ENCODE measurements around the gene PLK5. TPM values are rescaled to one million over a fixed set of nuclear protein-coding genes. Genes with fewer than 3 reads are reported as not detected.

The PLK5 gene
- total and polyA plus RNA-seq, 2 experiments from 2014 or later, result 0.97 to 1.2 TPM

DNA sequence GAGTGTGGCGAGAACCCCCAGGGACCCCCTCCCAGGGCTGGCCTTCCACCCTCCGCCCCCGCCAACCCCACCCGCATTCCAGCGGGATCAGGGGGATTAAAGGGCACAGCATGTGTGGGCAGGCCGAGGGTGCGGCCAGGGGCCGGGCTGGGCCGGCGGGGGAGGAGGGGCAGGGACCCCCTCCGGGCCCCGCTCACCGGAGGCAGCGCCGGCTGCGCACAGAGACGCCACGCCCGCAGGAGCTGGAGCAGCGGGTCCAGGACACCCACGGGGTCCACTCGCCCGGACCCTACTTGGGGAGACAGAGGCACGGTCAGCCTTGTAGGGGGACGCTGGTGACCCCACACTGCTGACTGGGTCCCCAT is 13.5 kb upstream of the PLK5 start:
- TF ChIP-seq ZNF114 (CRISPR knock-in tag; IDR thresholded peaks at IDR 0.05) (no peak), CREB1 (CRISPR knock-in tag; IDR thresholded peaks at IDR 0.05; ENCODE audit: low read depth) (no peak), ZNF331 (CRISPR knock-in tag; IDR thresholded peaks at IDR 0.05; ENCODE audit: low read depth) (no peak), REST (IDR thresholded peaks at IDR 0.05; ENCODE audit: unreplicated experiment) (no peak), EZH2 (IDR thresholded peaks at IDR 0.05; ENCODE audit: low read depth, unreplicated experiment) (no peak), STAT1 (IDR thresholded peaks at IDR 0.05; ENCODE audit: unreplicated experiment) (no peak), JUNB (IDR thresholded peaks at IDR 0.05; ENCODE audit: unreplicated experiment) (no peak), ETS1 (IDR thresholded peaks at IDR 0.05) (no peak), NANOG (IDR thresholded peaks at IDR 0.05; ENCODE audit: borderline replicate concordance) (no peak), EZH2phosphoT487 (IDR thresholded peaks at IDR 0.05; ENCODE audit: unreplicated experiment) (no peak), POLR2AphosphoS5 (IDR thresholded peaks at IDR 0.05; ENCODE audit: low read depth) (no peak)
- TF ChIP-seq, protein P1, sequence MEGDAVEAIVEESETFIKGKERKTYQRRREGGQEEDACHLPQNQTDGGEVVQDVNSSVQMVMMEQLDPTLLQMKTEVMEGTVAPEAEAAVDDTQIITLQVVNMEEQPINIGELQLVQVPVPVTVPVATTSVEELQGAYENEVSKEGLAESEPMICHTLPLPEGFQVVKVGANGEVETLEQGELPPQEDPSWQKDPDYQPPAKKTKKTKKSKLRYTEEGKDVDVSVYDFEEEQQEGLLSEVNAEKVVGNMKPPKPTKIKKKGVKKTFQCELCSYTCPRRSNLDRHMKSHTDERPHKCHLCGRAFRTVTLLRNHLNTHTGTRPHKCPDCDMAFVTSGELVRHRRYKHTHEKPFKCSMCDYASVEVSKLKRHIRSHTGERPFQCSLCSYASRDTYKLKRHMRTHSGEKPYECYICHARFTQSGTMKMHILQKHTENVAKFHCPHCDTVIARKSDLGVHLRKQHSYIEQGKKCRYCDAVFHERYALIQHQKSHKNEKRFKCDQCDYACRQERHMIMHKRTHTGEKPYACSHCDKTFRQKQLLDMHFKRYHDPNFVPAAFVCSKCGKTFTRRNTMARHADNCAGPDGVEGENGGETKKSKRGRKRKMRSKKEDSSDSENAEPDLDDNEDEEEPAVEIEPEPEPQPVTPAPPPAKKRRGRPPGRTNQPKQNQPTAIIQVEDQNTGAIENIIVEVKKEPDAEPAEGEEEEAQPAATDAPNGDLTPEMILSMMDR (conservative IDR thresholded peaks at IDR 0.05; ENCODE audit: low read depth in 2 of 2), result no peak
- TF ChIP-seq, protein P2, sequence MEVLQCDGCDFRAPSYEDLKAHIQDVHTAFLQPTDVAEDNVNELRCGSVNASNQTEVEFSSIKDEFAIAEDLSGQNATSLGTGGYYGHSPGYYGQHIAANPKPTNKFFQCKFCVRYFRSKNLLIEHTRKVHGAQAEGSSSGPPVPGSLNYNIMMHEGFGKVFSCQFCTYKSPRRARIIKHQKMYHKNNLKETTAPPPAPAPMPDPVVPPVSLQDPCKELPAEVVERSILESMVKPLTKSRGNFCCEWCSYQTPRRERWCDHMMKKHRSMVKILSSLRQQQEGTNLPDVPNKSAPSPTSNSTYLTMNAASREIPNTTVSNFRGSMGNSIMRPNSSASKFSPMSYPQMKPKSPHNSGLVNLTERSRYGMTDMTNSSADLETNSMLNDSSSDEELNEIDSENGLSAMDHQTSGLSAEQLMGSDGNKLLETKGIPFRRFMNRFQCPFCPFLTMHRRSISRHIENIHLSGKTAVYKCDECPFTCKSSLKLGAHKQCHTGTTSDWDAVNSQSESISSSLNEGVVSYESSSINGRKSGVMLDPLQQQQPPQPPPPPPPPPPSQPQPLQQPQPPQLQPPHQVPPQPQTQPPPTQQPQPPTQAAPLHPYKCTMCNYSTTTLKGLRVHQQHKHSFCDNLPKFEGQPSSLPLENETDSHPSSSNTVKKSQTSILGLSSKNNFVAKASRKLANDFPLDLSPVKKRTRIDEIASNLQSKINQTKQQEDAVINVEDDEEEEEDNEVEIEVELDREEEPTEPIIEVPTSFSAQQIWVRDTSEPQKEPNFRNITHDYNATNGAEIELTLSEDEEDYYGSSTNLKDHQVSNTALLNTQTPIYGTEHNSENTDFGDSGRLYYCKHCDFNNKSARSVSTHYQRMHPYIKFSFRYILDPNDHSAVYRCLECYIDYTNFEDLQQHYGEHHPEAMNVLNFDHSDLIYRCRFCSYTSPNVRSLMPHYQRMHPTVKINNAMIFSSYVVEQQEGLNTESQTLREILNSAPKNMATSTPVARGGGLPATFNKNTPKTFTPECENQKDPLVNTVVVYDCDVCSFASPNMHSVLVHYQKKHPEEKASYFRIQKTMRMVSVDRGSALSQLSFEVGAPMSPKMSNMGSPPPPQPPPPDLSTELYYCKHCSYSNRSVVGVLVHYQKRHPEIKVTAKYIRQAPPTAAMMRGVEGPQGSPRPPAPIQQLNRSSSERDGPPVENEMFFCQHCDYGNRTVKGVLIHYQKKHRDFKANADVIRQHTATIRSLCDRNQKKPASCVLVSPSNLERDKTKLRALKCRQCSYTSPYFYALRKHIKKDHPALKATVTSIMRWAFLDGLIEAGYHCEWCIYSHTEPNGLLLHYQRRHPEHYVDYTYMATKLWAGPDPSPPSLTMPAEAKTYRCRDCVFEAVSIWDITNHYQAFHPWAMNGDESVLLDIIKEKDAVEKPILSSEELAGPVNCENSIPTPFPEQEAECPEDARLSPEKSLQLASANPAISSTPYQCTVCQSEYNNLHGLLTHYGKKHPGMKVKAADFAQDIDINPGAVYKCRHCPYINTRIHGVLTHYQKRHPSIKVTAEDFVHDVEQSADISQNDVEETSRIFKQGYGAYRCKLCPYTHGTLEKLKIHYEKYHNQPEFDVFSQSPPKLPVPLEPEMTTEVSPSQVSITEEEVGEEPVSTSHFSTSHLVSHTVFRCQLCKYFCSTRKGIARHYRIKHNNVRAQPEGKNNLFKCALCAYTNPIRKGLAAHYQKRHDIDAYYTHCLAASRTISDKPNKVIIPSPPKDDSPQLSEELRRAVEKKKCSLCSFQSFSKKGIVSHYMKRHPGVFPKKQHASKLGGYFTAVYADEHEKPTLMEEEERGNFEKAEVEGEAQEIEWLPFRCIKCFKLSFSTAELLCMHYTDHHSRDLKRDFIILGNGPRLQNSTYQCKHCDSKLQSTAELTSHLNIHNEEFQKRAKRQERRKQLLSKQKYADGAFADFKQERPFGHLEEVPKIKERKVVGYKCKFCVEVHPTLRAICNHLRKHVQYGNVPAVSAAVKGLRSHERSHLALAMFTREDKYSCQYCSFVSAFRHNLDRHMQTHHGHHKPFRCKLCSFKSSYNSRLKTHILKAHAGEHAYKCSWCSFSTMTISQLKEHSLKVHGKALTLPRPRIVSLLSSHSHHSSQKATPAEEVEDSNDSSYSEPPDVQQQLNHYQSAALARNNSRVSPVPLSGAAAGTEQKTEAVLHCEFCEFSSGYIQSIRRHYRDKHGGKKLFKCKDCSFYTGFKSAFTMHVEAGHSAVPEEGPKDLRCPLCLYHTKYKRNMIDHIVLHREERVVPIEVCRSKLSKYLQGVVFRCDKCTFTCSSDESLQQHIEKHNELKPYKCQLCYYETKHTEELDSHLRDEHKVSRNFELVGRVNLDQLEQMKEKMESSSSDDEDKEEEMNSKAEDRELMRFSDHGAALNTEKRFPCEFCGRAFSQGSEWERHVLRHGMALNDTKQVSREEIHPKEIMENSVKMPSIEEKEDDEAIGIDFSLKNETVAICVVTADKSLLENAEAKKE (CRISPR knock-in tag; IDR thresholded peaks at IDR 0.05), result no peak
- Mint-ChIP-seq H3K4me1 (no peaks in the 10 kb centered on the region; the same call in 2 of the 3 replicates), H3K9me3 (peaks cover 5% of the 10 kb centered on the region; the same call in 1 of the 3 replicates), H3K27ac (no peak overlapping the region), H3K27me3 (ENCODE audit: insufficient read depth, low read depth, poor library complexity) (peaks cover 27% of the 10 kb centered on the region), H3K36me3 (ENCODE audit: low read depth) (no peaks in the 10 kb centered on the region), H3K4me3 (no peak overlapping the region)
- H3K27ac ChIP-seq (ENCODE audit: low read depth), result no peak overlapping the region
- DNase-seq (ENCODE audit: low spot score) (no peak), ATAC-seq (no peak)
- no peak overlapping the region for H3K4me3 ChIP-seq
- no peaks in the 10 kb centered on the region for H4K20me1 ChIP-seq (replicated peaks; ENCODE audit: insufficient read depth)
- no peak overlapping the region for H3K4me2 ChIP-seq
- H3K9me2 ChIP-seq (ENCODE audit: insufficient read depth), result no peaks in the 10 kb centered on the region
- no peaks in the 10 kb centered on the region for H3K4me1 ChIP-seq (ENCODE audit: insufficient read depth)
- H3F3A ChIP-seq (replicated peaks; ENCODE audit: low read depth), result peaks cover 9% of the 10 kb centered on the region; the same call in 1 of the 2 replicates
- H2AFZ ChIP-seq, result no peak overlapping the region
- peaks cover 8% of the 10 kb centered on the region; the same call in 1 of the 2 replicates for H3K27me3 ChIP-seq (ENCODE audit: insufficient read depth)
- no peaks in the 10 kb centered on the region for H3K36me3 ChIP-seq (ENCODE audit: insufficient read depth)
- no peaks in the 10 kb centered on the region for H3K79me2 ChIP-seq (replicated peaks; ENCODE audit: insufficient read depth)

Data from GM23338 (cell line).